Heart left ventricle (tissue), 13 donors: Measurements from ENCODE around the gene ACSL1.

Experiments used
- POLR2A ChIP-seq, 2 donors: fragments of 450-650 bp; IDR thresholded peaks; one replicate each; pipeline ENCODE4 v1.6.1; 2017; ENCODE audit warnings: antibody characterized with exemption in 2 of 2, mild to moderate bottlenecking in 2 of 2, moderate library complexity in 2 of 2
- TF ChIP-seq, protein P1 (sequence below), 12 donors: fragments of 200-600 bp; sonication (generic) in 4 of 12; IDR thresholded peaks; one replicate each; pipeline versions ENCODE4 v1.5.0 to v1.8.0; 2018 to 2022; ENCODE audit warnings: antibody characterized with exemption in 12 of 12, mild to moderate bottlenecking in 5 of 12
- donor health status: ischemic (EF 13 %, LVEDD 7.1; RV severe dilation, severe dysfunction).
- donor health status: DM: no; HTN: yes; CAD: no.
- donor health status: DM: no; HTN: no; CAD: no.
- donor health status: ischemic (EF 25% LVEDD 6.9; RV normal size, moderate dysfunction).
- donor health status: ischemic (EF 25% LVEDD 5.7; RV mildly dilated, moderate dysfunction).
- donor health status: ischemic (EF 35%, LVEDD 5.7; RV mildly dilated, moderate dysfunction).
- donor health status: nonischemic (EF 11% LVEDD 7.7; RV severe dilation, severe dysfunction).
- donor health status: DM: yes; HTN: yes; CAD: no.
- donor health status: PGD.
- donor health status: ischemic (EF 29% LVEDD 5.4; RV normal size, mild dysfunction).
- donor health status: nonischemic (EF 23%, LVEDD 6.1; RV moderate dilation, normal function).

DNA sequence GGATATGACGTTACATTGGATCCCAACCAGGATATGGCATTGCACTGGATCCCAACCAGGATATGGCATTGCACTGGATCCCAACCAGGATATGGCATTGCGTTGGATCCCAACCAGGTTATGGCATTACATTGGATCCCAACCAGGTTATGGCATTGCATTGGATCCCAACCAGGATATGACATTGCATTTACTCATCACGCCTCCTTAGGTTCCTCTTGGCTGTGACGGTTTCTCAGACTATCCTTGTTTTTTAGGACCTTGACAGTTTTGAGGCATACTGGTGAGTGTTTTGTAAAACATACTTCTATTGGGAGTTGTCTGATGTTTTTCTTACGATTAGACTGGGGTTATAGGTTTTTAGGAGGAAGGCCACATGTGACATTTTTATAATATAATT, 5.4 kb upstream of the ACSL1 start:
- TF ChIP-seq, protein P1, sequence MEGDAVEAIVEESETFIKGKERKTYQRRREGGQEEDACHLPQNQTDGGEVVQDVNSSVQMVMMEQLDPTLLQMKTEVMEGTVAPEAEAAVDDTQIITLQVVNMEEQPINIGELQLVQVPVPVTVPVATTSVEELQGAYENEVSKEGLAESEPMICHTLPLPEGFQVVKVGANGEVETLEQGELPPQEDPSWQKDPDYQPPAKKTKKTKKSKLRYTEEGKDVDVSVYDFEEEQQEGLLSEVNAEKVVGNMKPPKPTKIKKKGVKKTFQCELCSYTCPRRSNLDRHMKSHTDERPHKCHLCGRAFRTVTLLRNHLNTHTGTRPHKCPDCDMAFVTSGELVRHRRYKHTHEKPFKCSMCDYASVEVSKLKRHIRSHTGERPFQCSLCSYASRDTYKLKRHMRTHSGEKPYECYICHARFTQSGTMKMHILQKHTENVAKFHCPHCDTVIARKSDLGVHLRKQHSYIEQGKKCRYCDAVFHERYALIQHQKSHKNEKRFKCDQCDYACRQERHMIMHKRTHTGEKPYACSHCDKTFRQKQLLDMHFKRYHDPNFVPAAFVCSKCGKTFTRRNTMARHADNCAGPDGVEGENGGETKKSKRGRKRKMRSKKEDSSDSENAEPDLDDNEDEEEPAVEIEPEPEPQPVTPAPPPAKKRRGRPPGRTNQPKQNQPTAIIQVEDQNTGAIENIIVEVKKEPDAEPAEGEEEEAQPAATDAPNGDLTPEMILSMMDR (IDR thresholded peaks at IDR 0.05), result no peak
- no peak for TF ChIP-seq POLR2A (IDR thresholded peaks at IDR 0.05)
